ENCODE data around the gene TSPO2. TPM values are rescaled to one million over a fixed set of nuclear protein-coding genes. Genes with fewer than 3 reads are reported as not detected.
A peak's percentile ranks its signal among the peaks of the same experiment; 100 is the strongest.

The TSPO2 gene
- total and polyA plus RNA-seq, 2 of the 13 experiments (the other 11 are each of a cell fraction or from before 2014, with no cell fraction given): 0.55 TPM; not detected in 1

- TF ChIP-seq PREB (CRISPR knock-in tag; IDR thresholded peaks at IDR 0.05) (no peak; the same call in 1 of the 2 replicates), ZNF343 (CRISPR knock-in tag; IDR thresholded peaks at IDR 0.05) (no peak; the same call in none of the 2 replicates), SMARCC2 (IDR thresholded peaks at IDR 0.05) (no peak), CENPT (CRISPR knock-in tag; IDR thresholded peaks at IDR 0.05; ENCODE audit: low read depth) (no peak; the same call in 1 of the 2 replicates), RARA (CRISPR knock-in tag; IDR thresholded peaks at IDR 0.05) (no peak), MAFF (IDR thresholded peaks at IDR 0.05; ENCODE audit: low read depth, low read length) (no peak), ZNF792 (CRISPR knock-in tag; IDR thresholded peaks at IDR 0.05) (peak; percentile 41; the same call in 1 of the 2 replicates), ASH2L (IDR thresholded peaks at IDR 0.05; ENCODE audit: insufficient read length, low read depth, low read length) (peak; percentile 91), CEBPG (CRISPR knock-in tag; IDR thresholded peaks at IDR 0.05) (no peak; the same call in 1 of the 2 replicates), JUND (CRISPR knock-in tag; IDR thresholded peaks at IDR 0.05) (peak; percentile 57), RBM22 (optimal IDR thresholded peaks at IDR 0.05; ENCODE audit: low read length) (peak; percentile 96), MTA3 (CRISPR knock-in tag; IDR thresholded peaks at IDR 0.05) (no peak), ATF2 (CRISPR knock-in tag; IDR thresholded peaks at IDR 0.05) (peak; percentile 41; the same call in 1 of the 2 replicates), ZNF768 (CRISPR knock-in tag; IDR thresholded peaks at IDR 0.05) (no peak), JDP2 (CRISPR knock-in tag; IDR thresholded peaks at IDR 0.05; ENCODE audit: borderline replicate concordance) (no peak), ZNF441 (CRISPR knock-in tag; IDR thresholded peaks at IDR 0.05; ENCODE audit: borderline replicate concordance) (no peak), ZNF784 (CRISPR knock-in tag; IDR thresholded peaks at IDR 0.05; ENCODE audit: borderline replicate concordance) (no peak), ATF4 (CRISPR knock-in tag; IDR thresholded peaks at IDR 0.05) (0 out of 4 replicates have a peak, but pooled peaks of 1 of the 2 experiments have one; percentile 12), IRF2 (CRISPR knock-in tag; IDR thresholded peaks at IDR 0.05) (peak; percentile 36), ZNF296 (CRISPR knock-in tag; conservative IDR thresholded peaks at IDR 0.05) (no peak), TFE3 (CRISPR knock-in tag; IDR thresholded peaks at IDR 0.05) (peak; percentile 61), EP300 (IDR thresholded peaks at IDR 0.05; ENCODE audit: low read depth in 2 of 2, low read length in 2 of 2) (peak in 1 of 2 experiments; percentile 50; a peak in 1 of 4 replicates), EP300 (CRISPR knock-in tag; IDR thresholded peaks at IDR 0.05; ENCODE audit: borderline replicate concordance) (no peak), ZNF740 (CRISPR knock-in tag; IDR thresholded peaks at IDR 0.05) (peak; percentile 69)
Measured at GRCh38 chr6:41071923-41072835, 29.9 kb downstream of the TSPO2 start, which contains the start of gene OARD1 (continued).

Measured in HepG2 (cell line).